NCI-H1092 (cell line): ENCODE results near the gene FOXP2.

ENCODE experiments used
- DNase-seq: peaks from one replicate; lab custom pipeline; 2025; lab: John Stamatoyannopoulos, UW

Gene FOXP2

GRCh38 chr7:114657279-114657678 is 242.7 kb downstream of the FOXP2 start:
- no peak for DNase-seq

GRCh38 chr7:114658216-114658615 is 243.6 kb downstream of the FOXP2 start:
- DNase-seq, result no peak

GRCh38 chr7:114659409-114660125 is 245.0 kb downstream of the FOXP2 start:
- DNase-seq, result no peak

- DNase-seq, result peak; percentile 70
These were observed 245.5 kb downstream of the FOXP2 start for GRCh38 chr7:114660126-114660486.

GRCh38 chr7:114660753-114661152 is 246.1 kb downstream of the FOXP2 start:
- DNase-seq, result no peak

GRCh38 chr7:114662002-114662677 is 247.5 kb downstream of the FOXP2 start:
- no peak for DNase-seq

GRCh38 chr7:114663502-114663901 is 248.9 kb downstream of the FOXP2 start:
- DNase-seq, result peak; percentile 30

GRCh38 chr7:114670676-114671075 is 256.1 kb downstream of the FOXP2 start:
- no peak for DNase-seq

- DNase-seq, result no peak
These were observed 257.0 kb downstream of the FOXP2 start for GRCh38 chr7:114671563-114672123.

GRCh38 chr7:114678116-114678515 is 263.5 kb downstream of the FOXP2 start:
- DNase-seq, result no peak

GRCh38 chr7:114687238-114687637 is 272.6 kb downstream of the FOXP2 start:
- no peak for DNase-seq

GRCh38 chr7:114688443-114689055 is 273.9 kb downstream of the FOXP2 start:
- DNase-seq, result no peak

GRCh38 chr7:114689406-114689805 is 274.8 kb downstream of the FOXP2 start:
- no peak for DNase-seq

GRCh38 chr7:114691605-114692004 is 277.0 kb downstream of the FOXP2 start:
- DNase-seq, result no peak

- DNase-seq, result no peak
These were observed 280.6 kb downstream of the FOXP2 start for GRCh38 chr7:114695182-114695581.

- no peak for DNase-seq
These were observed 285.8 kb downstream of the FOXP2 start for GRCh38 chr7:114700247-114700928.

- DNase-seq, result no peak
These were observed 289.1 kb downstream of the FOXP2 start for GRCh38 chr7:114703677-114704076.

- DNase-seq, result no peak
These were observed 294.0 kb downstream of the FOXP2 start for GRCh38 chr7:114708646-114709045.

- no peak for DNase-seq
These were observed 295.9 kb downstream of the FOXP2 start for GRCh38 chr7:114710499-114710898.

- DNase-seq, result no peak
These were observed 296.6 kb downstream of the FOXP2 start for GRCh38 chr7:114711241-114711640.

GRCh38 chr7:114715907-114716306 is 301.3 kb downstream of the FOXP2 start:
- no peak for DNase-seq

- no peak for DNase-seq
These were observed 304.2 kb downstream of the FOXP2 start for GRCh38 chr7:114718861-114719260.
